HG03045 (cell line): ENCODE results near the gene PSD2.

Experiments
- ATAC-seq: cut with Tn5 transposase; IDR thresholded peaks from one replicate; pipeline ENCODE4 v1.9.1; 2021; ENCODE audit warnings: mild to moderate bottlenecking, moderate library complexity; ENCODE audit not compliant: unreplicated experiment

The PSD2 gene

DNA sequence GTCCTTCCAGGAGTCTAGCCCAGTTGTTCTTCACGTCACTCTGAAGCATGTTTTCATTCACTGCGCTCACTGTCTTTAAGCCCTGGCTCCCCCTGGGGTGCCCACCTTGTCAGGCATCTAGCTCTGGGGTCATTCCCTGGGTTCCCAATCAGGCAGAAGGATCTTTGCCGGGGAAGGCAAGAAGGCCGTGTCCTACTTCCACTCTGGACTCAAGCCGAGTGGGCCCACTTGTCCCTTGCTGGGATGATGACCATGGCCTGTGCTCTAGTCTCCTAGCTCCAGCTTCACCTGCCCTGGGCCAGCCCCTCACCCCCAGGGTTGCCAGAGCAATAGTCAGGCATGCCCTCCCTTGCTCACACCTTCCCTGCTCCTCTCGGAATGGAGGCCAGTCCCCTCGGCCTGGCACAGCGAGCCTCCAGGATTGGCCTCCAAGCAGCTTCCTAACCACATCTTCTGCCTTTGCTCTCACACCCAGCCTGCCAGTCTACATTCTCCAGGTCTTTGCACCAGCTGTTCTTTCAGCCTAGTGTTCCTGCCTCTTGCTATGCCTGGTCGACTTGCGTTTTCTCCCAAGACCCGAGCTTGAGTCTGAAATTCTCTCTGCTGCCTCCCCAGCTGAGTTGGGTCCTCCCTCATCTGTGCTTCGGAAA lies 32.2 kb upstream of the PSD2 start:
- no peak for ATAC-seq

- no peak for ATAC-seq
Observed at GRCh38 chr5:139763930-139764791, 31.4 kb upstream of the PSD2 start.

DNA sequence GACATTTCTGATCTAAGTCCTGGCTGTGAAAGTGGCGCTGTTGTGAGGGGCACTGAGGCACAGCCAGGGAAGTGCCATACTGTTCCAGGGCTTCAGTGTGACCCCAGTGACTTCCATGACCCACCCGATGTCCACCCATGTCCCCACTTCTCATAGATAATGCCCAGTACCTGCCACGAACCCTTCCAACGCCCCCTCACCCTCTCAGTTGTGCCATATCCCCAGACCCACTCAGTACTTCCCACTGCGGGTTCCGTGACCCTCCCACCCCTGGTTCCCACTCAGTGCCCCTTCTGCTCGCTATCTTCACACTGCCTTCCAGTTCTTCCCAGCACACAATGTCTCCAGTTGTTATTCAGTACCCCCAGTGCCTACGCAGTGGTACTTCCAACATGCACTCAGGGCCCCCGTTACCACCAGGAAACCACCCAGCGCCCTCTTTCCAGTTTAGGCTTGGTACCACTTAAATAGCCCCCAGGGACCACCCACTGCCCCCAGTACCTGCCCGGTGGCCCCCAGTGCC lies 30.7 kb upstream of the PSD2 start:
- ATAC-seq = no peak

DNA sequence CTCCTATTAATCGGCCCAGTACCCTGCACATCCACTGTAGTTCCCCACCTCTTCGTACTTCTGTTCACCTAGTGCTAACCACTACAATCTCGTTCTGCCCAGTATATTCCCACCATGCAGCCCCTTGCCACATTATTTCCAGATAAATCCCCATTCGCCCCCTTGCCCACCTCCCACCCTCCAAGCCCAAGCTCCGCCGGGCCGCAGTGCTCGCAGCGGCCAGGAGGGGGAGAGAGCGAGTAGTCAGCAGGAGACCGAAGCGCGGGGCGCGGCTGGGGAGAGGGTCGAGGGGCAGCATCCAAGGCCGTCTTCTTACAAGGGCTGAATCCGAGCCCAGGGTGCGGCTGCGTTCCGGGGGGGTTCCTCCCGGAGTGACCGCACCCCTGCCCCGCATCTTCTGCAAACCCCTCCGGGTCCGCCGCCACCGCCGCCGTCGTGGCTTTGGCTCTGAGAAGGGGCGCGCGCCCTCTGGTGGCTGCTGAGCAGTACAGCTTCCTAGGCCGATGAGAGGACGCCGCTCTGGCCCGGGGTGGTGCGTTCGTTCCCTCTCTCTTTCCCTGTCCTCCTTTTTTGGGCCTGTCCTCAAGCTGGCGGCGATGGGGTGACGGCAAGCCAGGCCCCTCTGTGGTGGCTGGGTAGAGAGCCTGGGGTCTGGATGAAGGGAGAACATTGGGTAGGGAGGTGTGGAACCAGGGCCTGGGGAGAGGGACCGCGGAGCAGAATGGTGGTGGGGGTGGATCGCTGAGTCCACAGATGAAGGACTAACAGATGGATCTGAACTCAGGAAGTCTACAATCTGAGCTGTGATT lies 30.0 kb upstream of the PSD2 start:
- peak; percentile 77 for ATAC-seq

- no peak for ATAC-seq
Observed at GRCh38 chr5:139767960-139768359, 27.6 kb upstream of the PSD2 start.

- ATAC-seq = no peak
Observed at GRCh38 chr5:139768807-139769465, 26.7 kb upstream of the PSD2 start.

- ATAC-seq = no peak
Observed at GRCh38 chr5:139769477-139769876, 26.1 kb upstream of the PSD2 start.

- no peak for ATAC-seq
Observed at GRCh38 chr5:139770722-139771121, 24.9 kb upstream of the PSD2 start.

GRCh38 chr5:139772089-139772791 lies 23.4 kb upstream of the PSD2 start:
- ATAC-seq = no peak

- ATAC-seq = no peak
Observed at GRCh38 chr5:139772927-139773690, 22.5 kb upstream of the PSD2 start.

GRCh38 chr5:139774980-139775661 lies 20.5 kb upstream of the PSD2 start:
- ATAC-seq = peak; percentile 74

- no peak for ATAC-seq
Observed at GRCh38 chr5:139775872-139776271, 19.7 kb upstream of the PSD2 start.

DNA sequence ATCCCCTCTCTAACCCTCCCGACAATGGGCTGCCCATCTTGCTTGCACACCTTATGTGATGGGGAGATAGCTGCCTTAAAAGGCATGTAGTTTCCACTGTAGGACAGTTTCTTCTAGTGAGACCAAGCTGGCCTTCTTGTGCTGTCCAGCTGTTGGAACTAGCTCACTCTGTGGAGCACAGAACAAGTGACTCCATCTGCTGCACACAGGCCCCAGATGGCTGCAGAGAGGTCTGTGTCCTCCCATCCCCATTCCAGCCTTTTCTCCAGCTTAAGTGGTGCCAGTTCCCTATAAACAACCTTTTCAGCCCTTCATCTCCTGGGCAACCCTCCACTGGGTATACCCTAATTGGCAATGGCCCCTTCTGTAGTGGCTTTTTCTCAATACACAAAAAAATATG lies 18.7 kb upstream of the PSD2 start:
- no peak for ATAC-seq

- ATAC-seq = no peak
Observed at GRCh38 chr5:139783436-139783965, 12.1 kb upstream of the PSD2 start.

- no peak for ATAC-seq
Observed at GRCh38 chr5:139784488-139784887, 11.1 kb upstream of the PSD2 start.

- ATAC-seq = no peak
Observed at GRCh38 chr5:139787257-139787567, 8.4 kb upstream of the PSD2 start.

GRCh38 chr5:139787568-139788293 lies 7.9 kb upstream of the PSD2 start:
- ATAC-seq = peak; percentile 76

DNA sequence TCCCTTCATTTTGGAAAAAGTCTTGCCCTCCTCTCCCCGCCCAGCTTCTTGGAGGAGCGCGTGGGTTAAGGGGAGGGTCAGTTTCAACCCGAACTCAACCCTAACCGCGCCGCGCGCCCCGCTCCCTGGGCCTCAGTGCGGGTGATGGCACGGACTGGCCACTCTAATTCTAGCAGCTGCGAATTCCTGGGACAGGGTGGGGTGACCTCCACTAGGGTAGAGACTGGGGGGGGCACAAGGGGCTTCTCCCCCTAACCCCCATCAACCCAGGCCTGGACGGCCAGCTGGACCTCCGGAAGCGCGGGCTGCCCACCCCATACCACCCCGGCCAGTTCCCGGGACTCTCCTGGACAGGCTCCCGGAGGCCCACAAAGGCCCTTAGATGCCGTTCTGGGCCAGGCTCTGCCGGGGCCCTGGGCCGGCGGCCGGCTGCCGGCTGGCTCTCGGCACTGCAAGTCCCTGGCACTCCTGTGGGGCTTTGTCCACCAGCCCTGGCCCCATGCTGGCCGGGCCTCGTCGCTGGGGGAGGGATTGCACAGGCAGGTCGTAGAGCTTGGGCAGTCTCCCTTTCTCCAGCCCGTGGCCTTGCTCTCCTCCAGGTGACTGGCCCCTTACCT lies 7.2 kb upstream of the PSD2 start:
- no peak for ATAC-seq
